Trophoblast cell (in vitro differentiated cells and primary cell): ENCODE measurements around the gene GRB10.
A peak's percentile ranks its signal among the peaks of the same experiment; 100 is the strongest.

Experiments
- DNase-seq, 2 donors: peaks; one replicate each; pipeline ENCODE4 v3.0.0-alpha.2; 2016
- H2AFZ ChIP-seq: 2 replicates; pipeline ENCODE4 v1.6.1; 2013; ENCODE audit warnings: low read length, moderate library complexity, mild to moderate bottlenecking; ENCODE audit not compliant: insufficient read depth, poor library complexity
- H2AK5ac ChIP-seq: 2 replicates; pipeline ENCODE4 v1.6.1; 2013; ENCODE audit warnings: mild to moderate bottlenecking, low read length
- H2BK120ac ChIP-seq: 2 replicates; pipeline ENCODE4 v1.6.1; 2013; ENCODE audit warnings: low read length, mild to moderate bottlenecking, moderate library complexity; ENCODE audit not compliant: insufficient read depth, poor library complexity
- H2BK12ac ChIP-seq: 2 replicates; pipeline ENCODE4 v1.6.1; 2013; ENCODE audit warnings: mild to moderate bottlenecking, low read length, moderate library complexity
- H2BK5ac ChIP-seq: 2 replicates; pipeline ENCODE4 v1.6.1; 2013; ENCODE audit warnings: low read length, low read depth, moderate library complexity, mild to moderate bottlenecking; ENCODE audit not compliant: poor library complexity
- H3K14ac ChIP-seq: 2 replicates; pipeline ENCODE4 v1.6.1; 2013; ENCODE audit warnings: mild to moderate bottlenecking, low read length
- H3K18ac ChIP-seq: 2 replicates; pipeline ENCODE4 v1.6.1; 2013; ENCODE audit warnings: mild to moderate bottlenecking, low read length
- H3K23ac ChIP-seq: 2 replicates; pipeline ENCODE4 v1.6.1; 2013; ENCODE audit warnings: low read length
- H3K27ac ChIP-seq: 2 replicates; pipeline ENCODE4 v1.5.1; 2013; ENCODE audit warnings: low read depth, mild to moderate bottlenecking, inconsistent platforms, low read length, moderate library complexity
- H3K27me3 ChIP-seq: 2 replicates; pipeline ENCODE4 v1.6.1; 2013; ENCODE audit warnings: inconsistent platforms, mild to moderate bottlenecking, low read length, moderate library complexity; ENCODE audit not compliant: insufficient read depth
- H3K36me3 ChIP-seq, 2 experiments: 1 replicate in 1 of 2; 2 replicates in 1 of 2; pipeline ENCODE4 v1.6.1; 2013; ENCODE audit warnings: low read length in 2 of 2, mild to moderate bottlenecking in 2 of 2, moderate library complexity in 1 of 2; ENCODE audit not compliant: insufficient read depth in 2 of 2, control insufficient read depth in 1 of 2
- H3K4ac ChIP-seq: 2 replicates; pipeline ENCODE4 v1.6.1; 2013; ENCODE audit warnings: low read depth, mild to moderate bottlenecking, low read length, moderate library complexity
- H3K4me1 ChIP-seq, 2 experiments: 1 replicate in 1 of 2; 2 replicates in 1 of 2; pipeline ENCODE4 v1.6.1; 2013; ENCODE audit warnings: low read length in 2 of 2, mild to moderate bottlenecking in 2 of 2, moderate library complexity in 1 of 2; ENCODE audit not compliant: insufficient read depth in 2 of 2, control insufficient read depth in 1 of 2
- H3K4me2 ChIP-seq: 2 replicates; pipeline ENCODE4 v1.6.1; 2013; ENCODE audit warnings: inconsistent platforms, mild to moderate bottlenecking, low read length, moderate library complexity
- H3K4me3 ChIP-seq: 2 replicates; pipeline ENCODE4 v1.5.1; 2013; ENCODE audit warnings: mild to moderate bottlenecking, low read depth, low read length, inconsistent platforms
- H3K79me1 ChIP-seq: one replicate; pipeline ENCODE4 v1.6.1; 2013; ENCODE audit warnings: low read length
- H3K79me2 ChIP-seq: 2 replicates; pipeline ENCODE4 v1.6.1; 2013; ENCODE audit warnings: low read length, mild to moderate bottlenecking; ENCODE audit not compliant: control insufficient read depth, insufficient read depth, poor library complexity
- H3K9ac ChIP-seq: 2 replicates; pipeline ENCODE4 v1.6.1; 2013; ENCODE audit warnings: mild to moderate bottlenecking, low read length
- H3K9me3 ChIP-seq: 2 replicates; pipeline ENCODE4 v1.6.1; 2013; ENCODE audit warnings: low read depth, mild to moderate bottlenecking, control low read depth, inconsistent platforms, low read length; ENCODE audit not compliant: insufficient read depth
- H4K12ac ChIP-seq: 2 replicates; pipeline ENCODE4 v1.6.1; 2013; ENCODE audit warnings: low read depth, mild to moderate bottlenecking, low read length, moderate library complexity
- H4K8ac ChIP-seq: 2 replicates; pipeline ENCODE4 v1.6.1; 2013; ENCODE audit warnings: low read depth, mild to moderate bottlenecking, low read length, moderate library complexity
- H4K91ac ChIP-seq: one replicate; pipeline ENCODE4 v1.6.1; 2013; ENCODE audit warnings: low read depth, mild to moderate bottlenecking, low read length, moderate library complexity
- WGBS: extraction: QIAGEN DNeasy Blood & Tissue Kit; methylation state at CpG from one replicate; pipeline ENCODE4 v1.1.7; 2013; ENCODE audit warnings: missing lambda C conversion rate; ENCODE audit not compliant: insufficient read length, insufficient coverage; ENCODE audit errors: extremely low coverage; 5-methylcytosine and 5-hydroxymethylcytosine counted together

Gene GRB10

DNA sequence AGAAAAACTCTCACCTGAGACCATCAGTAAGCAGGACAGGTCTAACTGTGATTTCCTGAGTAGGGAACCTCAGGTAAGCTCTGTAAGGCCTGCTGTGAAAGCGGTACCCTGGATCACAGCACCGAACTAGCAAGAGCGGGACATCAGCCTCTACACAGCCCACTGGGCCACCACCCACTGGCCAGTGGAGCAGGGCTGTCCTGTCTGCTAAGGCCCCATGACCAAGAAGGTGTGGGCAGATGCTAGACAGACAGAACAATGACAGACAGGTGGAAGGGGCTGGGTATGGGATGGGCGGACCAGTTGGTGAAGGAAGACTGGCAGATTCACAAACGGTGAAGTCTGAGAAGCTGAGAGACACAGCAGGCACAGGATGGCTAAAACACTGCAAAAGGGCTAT, 138.1 kb downstream of the GRB10 start:
- H4K8ac ChIP-seq, result no peak overlapping the region
- DNase-seq, result no peak
- no peak overlapping the region for H3K4ac ChIP-seq
- H3K14ac ChIP-seq, result no peak overlapping the region
- H2BK12ac ChIP-seq, result no peak overlapping the region
- H3K18ac ChIP-seq, result no peak overlapping the region
- no peak overlapping the region for H2AFZ ChIP-seq
- H3K4me3 ChIP-seq, result peak overlapping the region; percentile 46
- H2BK5ac ChIP-seq, result no peak overlapping the region
- no peak overlapping the region for H3K23ac ChIP-seq
- no peaks in the 10 kb centered on the region for H3K79me2 ChIP-seq
- H3K36me3 ChIP-seq, result peaks cover 0 to 4% of the 10 kb centered on the region in 2 experiments
- no peak overlapping the region for H3K27ac ChIP-seq
- no peak overlapping the region for H3K4me2 ChIP-seq
- no peak overlapping the region for H4K12ac ChIP-seq
- H3K9ac ChIP-seq, result no peak overlapping the region
- WGBS, result no CpG with 5 or more reads among the region's 5 CpGs
- H3K79me1 ChIP-seq, result no peaks in the 10 kb centered on the region
- peaks cover 0 to 12% of the 10 kb centered on the region in 2 experiments for H3K4me1 ChIP-seq
- H4K91ac ChIP-seq, result no peak overlapping the region
- H3K9me3 ChIP-seq, result no peaks in the 10 kb centered on the region
- no peaks in the 10 kb centered on the region for H3K27me3 ChIP-seq
- H2BK120ac ChIP-seq, result no peak overlapping the region
- H2AK5ac ChIP-seq, result no peak overlapping the region

- DNase-seq, result no peak
- Histone ChIP-seq H2AFZ (no peak overlapping the region), H3K9ac (no peak overlapping the region), H4K8ac (no peak overlapping the region), H2BK120ac (no peak overlapping the region), H4K91ac (no peak overlapping the region), H4K12ac (no peak overlapping the region), H3K27ac (no peak overlapping the region), H3K4me2 (no peak overlapping the region), H3K14ac (no peak overlapping the region), H3K79me2 (no peaks in the 10 kb centered on the region), H3K23ac (no peak overlapping the region), H3K4me1 (peaks cover 0 to 11% of the 10 kb centered on the region in 2 experiments), H3K9me3 (no peaks in the 10 kb centered on the region), H3K36me3 (peaks cover 0 to 3% of the 10 kb centered on the region in 2 experiments), H3K18ac (no peak overlapping the region), H3K79me1 (no peaks in the 10 kb centered on the region), H2BK5ac (no peak overlapping the region), H2BK12ac (no peak overlapping the region), H3K4me3 (no peak overlapping the region), H3K4ac (no peak overlapping the region), H2AK5ac (no peak overlapping the region), H3K27me3 (no peaks in the 10 kb centered on the region)
- WGBS, result no CpG with 5 or more reads among the region's 6 CpGs
These were observed 138.6 kb downstream of the GRB10 start for GRCh38 chr7:50644114-50644513.

DNA sequence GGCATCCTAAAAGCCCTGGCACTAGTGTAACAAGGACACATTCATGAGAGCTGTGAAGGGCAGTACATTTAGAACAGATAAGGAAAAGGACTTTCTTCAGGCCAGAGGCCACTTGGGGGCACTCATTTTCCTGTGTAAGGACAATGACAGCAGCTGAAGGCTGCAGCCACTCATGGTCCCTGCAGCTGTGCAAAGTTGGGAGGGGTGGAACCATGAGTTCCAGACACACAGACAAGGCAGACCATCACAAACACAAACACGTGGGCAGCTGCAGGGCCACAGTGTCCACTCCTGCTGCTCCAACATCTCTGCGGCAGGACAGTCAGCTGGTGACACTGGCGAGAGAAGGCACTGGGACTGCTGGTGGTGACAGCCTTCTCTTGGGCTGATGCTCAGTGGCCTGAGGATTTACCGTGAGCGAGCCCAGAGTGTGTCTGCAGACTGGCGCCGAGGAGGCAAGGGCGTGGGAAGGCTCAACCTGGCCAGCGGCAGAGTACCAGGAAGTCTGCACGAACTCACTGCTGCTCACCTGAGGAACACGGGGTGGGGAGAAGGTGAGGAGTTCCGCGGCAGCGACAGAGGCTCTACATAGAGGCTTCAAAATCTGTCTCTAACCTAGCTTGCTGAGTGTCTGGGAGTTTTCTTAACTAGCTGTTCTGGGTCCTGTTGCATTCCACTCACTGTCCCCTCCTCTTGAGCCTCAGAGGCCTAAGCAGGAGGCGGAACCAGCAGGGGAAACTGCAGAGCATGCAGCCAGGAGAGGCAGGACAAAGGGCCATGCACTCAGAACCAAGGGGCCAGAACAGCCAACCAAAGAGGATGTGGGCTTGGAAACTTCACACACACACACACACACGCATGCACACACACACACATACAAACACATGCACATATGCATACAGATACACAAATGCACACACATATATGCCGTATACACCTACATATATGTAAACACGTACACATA, 141.0 kb downstream of the GRB10 start:
- H2BK5ac ChIP-seq, result no peak overlapping the region
- H3K79me2 ChIP-seq, result no peaks in the 10 kb centered on the region
- H3K4me1 ChIP-seq, result peaks cover 0 to 5% of the 10 kb centered on the region in 2 experiments
- H3K23ac ChIP-seq, result no peak overlapping the region
- H3K14ac ChIP-seq, result no peak overlapping the region
- no peak overlapping the region for H4K8ac ChIP-seq
- no peak overlapping the region for H4K12ac ChIP-seq
- no peak overlapping the region for H3K4me2 ChIP-seq
- H3K9me3 ChIP-seq, result no peaks in the 10 kb centered on the region
- H2BK12ac ChIP-seq, result no peak overlapping the region
- no peak overlapping the region for H2AK5ac ChIP-seq
- H3K4ac ChIP-seq, result no peak overlapping the region
- H3K27ac ChIP-seq, result no peak overlapping the region
- H3K18ac ChIP-seq, result no peak overlapping the region
- peaks cover 0 to 3% of the 10 kb centered on the region in 2 experiments for H3K36me3 ChIP-seq
- DNase-seq, result no peak
- no peak overlapping the region for H2BK120ac ChIP-seq
- H4K91ac ChIP-seq, result no peak overlapping the region
- no peak overlapping the region for H3K4me3 ChIP-seq
- no CpG with 5 or more reads among the region's 18 CpGs for WGBS
- H3K9ac ChIP-seq, result no peak overlapping the region
- no peak overlapping the region for H2AFZ ChIP-seq
- H3K79me1 ChIP-seq, result no peaks in the 10 kb centered on the region
- H3K27me3 ChIP-seq, result no peaks in the 10 kb centered on the region

DNA sequence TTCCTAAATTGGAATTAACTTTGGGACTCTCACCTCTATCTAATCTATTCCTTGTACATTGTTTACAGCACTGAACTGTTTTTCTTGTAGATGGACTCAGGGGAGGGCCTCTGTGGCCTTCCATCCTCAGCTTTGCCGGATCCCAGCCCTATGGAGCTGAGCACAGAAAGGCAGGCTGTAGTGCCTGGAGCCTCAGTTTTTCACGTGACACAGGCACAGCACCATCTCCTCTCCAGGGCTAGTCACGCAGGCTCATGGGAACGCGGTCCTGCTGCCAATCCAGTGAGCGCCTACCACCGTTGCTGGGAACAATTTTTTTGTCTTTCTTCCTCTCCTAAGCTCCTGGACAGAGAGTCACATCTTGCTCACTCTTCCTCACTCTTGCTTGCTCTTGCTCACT, 141.9 kb downstream of the GRB10 start:
- no peak overlapping the region for H4K12ac ChIP-seq
- no peaks in the 10 kb centered on the region for H3K9me3 ChIP-seq
- H2BK120ac ChIP-seq, result no peak overlapping the region
- no peak overlapping the region for H3K14ac ChIP-seq
- DNase-seq, result no peak
- peaks cover 0 to 3% of the 10 kb centered on the region in 2 experiments for H3K36me3 ChIP-seq
- no peak overlapping the region for H3K23ac ChIP-seq
- H3K27me3 ChIP-seq, result no peaks in the 10 kb centered on the region
- no peak overlapping the region for H3K4me3 ChIP-seq
- H4K91ac ChIP-seq, result no peak overlapping the region
- H3K4ac ChIP-seq, result no peak overlapping the region
- no peak overlapping the region for H2BK12ac ChIP-seq
- peaks cover 0 to 5% of the 10 kb centered on the region in 2 experiments for H3K4me1 ChIP-seq
- H3K4me2 ChIP-seq, result no peak overlapping the region
- WGBS, result no CpG with 5 or more reads among the region's 7 CpGs
- peak overlapping the region; percentile 3 for H3K18ac ChIP-seq
- H4K8ac ChIP-seq, result no peak overlapping the region
- H3K79me1 ChIP-seq, result no peaks in the 10 kb centered on the region
- no peak overlapping the region for H2AFZ ChIP-seq
- no peak overlapping the region for H3K27ac ChIP-seq
- no peak overlapping the region for H2BK5ac ChIP-seq
- H3K79me2 ChIP-seq, result no peaks in the 10 kb centered on the region
- H2AK5ac ChIP-seq, result no peak overlapping the region
- no peak overlapping the region for H3K9ac ChIP-seq
